ENCODE measurements around the gene FAM20A.

DNA sequence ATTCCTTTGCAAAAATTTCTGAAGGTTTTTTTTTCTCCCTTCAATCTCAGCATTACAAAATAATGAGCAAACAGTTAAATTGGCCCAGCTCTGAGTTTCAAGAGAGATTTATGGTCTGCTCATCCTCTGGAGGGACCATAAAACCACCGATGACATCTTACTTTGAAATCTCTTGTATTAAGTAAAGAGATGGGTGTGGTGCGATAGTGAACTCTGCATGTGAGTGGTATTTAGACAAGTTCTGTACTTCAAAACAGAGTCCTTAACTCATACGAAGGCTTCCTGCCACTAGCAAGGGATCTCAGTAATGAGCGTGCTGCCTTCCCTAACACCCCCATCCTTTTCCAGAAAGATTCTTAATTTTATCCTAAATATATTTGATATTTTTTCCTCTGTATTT, 2.1 kb downstream of the FAM20A start:
- TF ChIP-seq, protein P1, sequence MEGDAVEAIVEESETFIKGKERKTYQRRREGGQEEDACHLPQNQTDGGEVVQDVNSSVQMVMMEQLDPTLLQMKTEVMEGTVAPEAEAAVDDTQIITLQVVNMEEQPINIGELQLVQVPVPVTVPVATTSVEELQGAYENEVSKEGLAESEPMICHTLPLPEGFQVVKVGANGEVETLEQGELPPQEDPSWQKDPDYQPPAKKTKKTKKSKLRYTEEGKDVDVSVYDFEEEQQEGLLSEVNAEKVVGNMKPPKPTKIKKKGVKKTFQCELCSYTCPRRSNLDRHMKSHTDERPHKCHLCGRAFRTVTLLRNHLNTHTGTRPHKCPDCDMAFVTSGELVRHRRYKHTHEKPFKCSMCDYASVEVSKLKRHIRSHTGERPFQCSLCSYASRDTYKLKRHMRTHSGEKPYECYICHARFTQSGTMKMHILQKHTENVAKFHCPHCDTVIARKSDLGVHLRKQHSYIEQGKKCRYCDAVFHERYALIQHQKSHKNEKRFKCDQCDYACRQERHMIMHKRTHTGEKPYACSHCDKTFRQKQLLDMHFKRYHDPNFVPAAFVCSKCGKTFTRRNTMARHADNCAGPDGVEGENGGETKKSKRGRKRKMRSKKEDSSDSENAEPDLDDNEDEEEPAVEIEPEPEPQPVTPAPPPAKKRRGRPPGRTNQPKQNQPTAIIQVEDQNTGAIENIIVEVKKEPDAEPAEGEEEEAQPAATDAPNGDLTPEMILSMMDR (IDR thresholded peaks at IDR 0.05; ENCODE audit: low read length) = no peak
- TF ChIP-seq EZH2 (IDR thresholded peaks at IDR 0.05; ENCODE audit: borderline replicate concordance, low read length) = no peak

Measured in OCI-LY1 (cell line).